SIG-M5 treated with dmso at 0.1 percent for 504 hours (cell line): ENCODE data around the gene NDUFS7.
"Not testable (repeated sequence)": the region's sequence is repeated elsewhere in the genome, so short reads cannot be mapped to it uniquely, and the experiment has no call there.

Experiments
- DNase-seq: peaks from one replicate; lab custom pipeline; 2025; ENCODE audit not compliant: unreplicated experiment; lab: John Stamatoyannopoulos, UW

Gene NDUFS7

GRCh38 chr19:1417145-1417544 lies 33.4 kb downstream of the NDUFS7 start:
- no peak for DNase-seq

- no peak for DNase-seq
Measured at GRCh38 chr19:1417681-1418495, 34.2 kb downstream of the NDUFS7 start.

GRCh38 chr19:1418496-1418775 lies 34.7 kb downstream of the NDUFS7 start:
- DNase-seq, result no peak

- DNase-seq, result no peak
Measured at GRCh38 chr19:1418951-1419738, 35.4 kb downstream of the NDUFS7 start.

- not testable (repeated sequence) for DNase-seq
Measured at GRCh38 chr19:1420085-1420484, 36.4 kb downstream of the NDUFS7 start.

- DNase-seq, result no peak
Measured at GRCh38 chr19:1420590-1420989, 36.9 kb downstream of the NDUFS7 start.

- no peak for DNase-seq
Measured at GRCh38 chr19:1421218-1421957, 37.7 kb downstream of the NDUFS7 start.

- no peak for DNase-seq
Measured at GRCh38 chr19:1421958-1422305, 38.2 kb downstream of the NDUFS7 start.

GRCh38 chr19:1422360-1422759 lies 38.7 kb downstream of the NDUFS7 start:
- no peak for DNase-seq

- no peak for DNase-seq
Measured at GRCh38 chr19:1422943-1423342, 39.2 kb downstream of the NDUFS7 start.

GRCh38 chr19:1423436-1424191 lies 39.9 kb downstream of the NDUFS7 start:
- no peak for DNase-seq

- no peak for DNase-seq
Measured at GRCh38 chr19:1424192-1424955, 40.7 kb downstream of the NDUFS7 start.

- no peak for DNase-seq
Measured at GRCh38 chr19:1425102-1425837, 41.6 kb downstream of the NDUFS7 start.

- DNase-seq, result no peak
Measured at GRCh38 chr19:1425902-1426301, 42.2 kb downstream of the NDUFS7 start.

- no peak for DNase-seq
Measured at GRCh38 chr19:1426736-1427135, 43.0 kb downstream of the NDUFS7 start.

- no peak for DNase-seq
Measured at GRCh38 chr19:1427221-1427920, 43.7 kb downstream of the NDUFS7 start.

GRCh38 chr19:1428738-1429391 lies 45.2 kb downstream of the NDUFS7 start:
- DNase-seq, result no peak

GRCh38 chr19:1429750-1430149 lies 46.0 kb downstream of the NDUFS7 start:
- DNase-seq, result no peak

- DNase-seq, result no peak
Measured at GRCh38 chr19:1430246-1430645, 46.5 kb downstream of the NDUFS7 start.
